ENCODE data around the gene DNAH11.

DNAH11 gene

DNA sequence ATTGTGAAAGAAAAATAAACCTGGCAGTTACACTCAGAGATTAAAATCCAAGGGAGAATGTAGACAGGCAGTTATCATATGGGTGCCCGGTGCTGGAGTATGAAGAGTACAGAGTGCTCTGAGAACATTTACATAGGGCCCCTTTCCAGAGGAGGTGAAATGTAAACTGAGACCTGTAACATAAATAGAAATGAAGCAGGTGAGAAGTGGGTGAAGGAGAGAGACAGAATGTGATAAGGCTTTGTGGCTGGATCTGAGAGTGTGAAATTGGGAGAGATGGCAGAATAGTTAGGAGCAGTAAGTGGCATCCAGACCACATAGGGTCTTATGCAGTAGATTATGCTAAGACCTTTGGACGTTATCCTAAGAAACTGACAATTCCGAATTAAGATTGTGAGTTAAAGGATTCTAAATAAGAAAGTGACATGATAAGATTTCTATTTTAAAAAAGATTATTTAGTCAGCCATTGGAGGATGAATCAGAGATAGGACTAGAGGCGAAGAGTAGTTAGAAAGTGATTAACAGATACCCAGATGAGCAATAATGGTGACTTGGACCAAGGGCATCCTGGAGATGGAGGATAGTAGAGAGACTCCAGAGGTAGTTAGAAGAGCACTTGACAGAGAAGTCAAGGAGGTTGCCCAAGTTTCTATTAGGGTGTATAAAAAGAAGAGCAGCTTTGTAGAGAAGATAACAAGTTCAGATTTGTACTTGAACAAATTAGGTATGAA lies 36.7 kb downstream of the DNAH11 start:
- no peak for TF ChIP-seq POLR2A (IDR thresholded peaks at IDR 0.05; ENCODE audit: low read depth, low read length)
- no peak for DNase-seq (ENCODE audit: insufficient read length, low spot score)
- FAIRE-seq = no peak

DNA sequence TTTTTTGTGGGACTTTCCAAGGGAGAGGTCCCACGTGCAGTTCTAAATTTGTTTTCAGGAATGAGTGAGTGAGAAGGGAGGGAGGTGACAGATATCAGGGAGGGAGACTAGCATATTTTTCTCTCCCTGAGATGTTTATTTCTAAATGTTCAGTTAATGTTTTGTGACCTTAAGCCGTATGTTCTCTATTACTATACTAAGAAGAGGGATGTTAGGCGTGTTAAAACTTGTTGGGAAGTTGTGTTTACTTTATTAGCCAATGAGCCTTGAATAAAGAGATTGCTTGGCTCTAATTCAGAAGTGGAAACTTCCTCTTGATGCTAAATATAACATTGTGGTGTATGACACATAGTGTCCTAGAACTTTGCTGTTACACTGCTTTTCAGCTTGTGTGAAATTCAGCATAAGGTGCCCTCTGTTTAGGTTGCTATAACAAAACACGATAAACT lies 37.3 kb downstream of the DNAH11 start:
- no peak for DNase-seq (ENCODE audit: insufficient read length, low spot score)
- no peak for TF ChIP-seq POLR2A (IDR thresholded peaks at IDR 0.05; ENCODE audit: low read depth, low read length)
- peak; percentile 75 for FAIRE-seq

GRCh38 chr7:21585070-21585724 lies 42.4 kb downstream of the DNAH11 start:
- FAIRE-seq (no peak), DNase-seq (ENCODE audit: insufficient read length, low spot score) (no peak)
- TF ChIP-seq POLR2A (IDR thresholded peaks at IDR 0.05; ENCODE audit: low read depth, low read length) = no peak

- DNase-seq (ENCODE audit: insufficient read length, low spot score) = no peak
- no peak for TF ChIP-seq POLR2A (IDR thresholded peaks at IDR 0.05; ENCODE audit: low read depth, low read length)
- no peak for FAIRE-seq
Measured at GRCh38 chr7:21587139-21587784, 44.4 kb downstream of the DNAH11 start.

DNA sequence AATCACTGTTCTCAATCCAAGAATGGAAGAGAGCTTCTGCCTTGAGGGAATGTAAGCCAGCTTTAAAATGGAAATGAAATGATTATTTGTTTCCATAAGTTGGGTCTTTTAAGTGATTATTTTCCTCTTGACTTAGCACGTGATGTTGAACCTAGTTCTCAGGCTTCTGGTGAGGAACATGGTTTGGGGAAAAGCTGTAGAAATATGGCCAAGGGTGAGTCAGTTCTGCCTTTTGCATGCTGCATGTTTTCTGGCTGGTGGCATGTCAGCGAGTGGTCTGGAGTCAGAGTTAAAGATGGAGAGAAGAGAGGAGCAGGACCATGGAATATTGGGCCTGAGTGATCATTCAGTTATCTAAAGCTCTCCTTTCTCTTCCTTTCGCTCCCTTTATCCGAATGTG lies 54.0 kb downstream of the DNAH11 start:
- FAIRE-seq (no peak), DNase-seq (ENCODE audit: insufficient read length, low spot score) (no peak)
- no peak for TF ChIP-seq POLR2A (IDR thresholded peaks at IDR 0.05; ENCODE audit: low read depth, low read length)

GRCh38 chr7:21603462-21603861 lies 60.6 kb downstream of the DNAH11 start:
- FAIRE-seq (no peak), DNase-seq (ENCODE audit: insufficient read length, low spot score) (no peak)
- TF ChIP-seq POLR2A (IDR thresholded peaks at IDR 0.05; ENCODE audit: low read depth, low read length) = no peak

- TF ChIP-seq POLR2A (IDR thresholded peaks at IDR 0.05; ENCODE audit: low read depth, low read length) = no peak
- no peak for DNase-seq (ENCODE audit: insufficient read length, low spot score)
- no peak for FAIRE-seq
Measured at GRCh38 chr7:21603972-21604749, 61.3 kb downstream of the DNAH11 start.

DNA sequence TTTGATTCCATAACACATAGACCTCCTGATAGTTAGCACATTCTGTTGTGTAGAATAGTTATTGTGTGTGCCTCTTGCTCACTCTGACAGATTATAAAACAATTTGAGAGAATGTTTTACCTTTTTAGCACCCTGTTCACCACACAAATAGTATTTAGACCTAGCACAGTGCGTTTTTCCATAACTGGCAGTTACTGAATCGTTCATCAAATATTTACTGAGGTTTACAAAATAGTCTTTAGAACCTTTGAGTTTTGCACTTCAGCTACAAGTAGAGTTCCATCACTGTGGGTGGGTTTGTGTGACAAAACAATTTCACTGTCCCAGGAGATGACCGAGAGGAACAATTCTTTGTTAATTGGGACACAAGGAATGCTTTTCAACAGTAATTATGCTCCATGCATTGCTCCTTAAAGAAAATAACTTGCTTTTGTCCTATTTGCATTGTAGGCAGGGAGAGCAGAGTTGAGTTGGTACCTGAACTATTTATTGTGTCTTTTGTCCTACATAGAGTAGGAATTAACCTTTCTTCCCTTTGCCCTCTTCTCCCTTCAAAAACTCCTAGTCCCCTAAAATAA lies 62.3 kb downstream of the DNAH11 start:
- DNase-seq (ENCODE audit: insufficient read length, low spot score) (no peak), FAIRE-seq (no peak)
- no peak for TF ChIP-seq POLR2A (IDR thresholded peaks at IDR 0.05; ENCODE audit: low read depth, low read length)

GRCh38 chr7:21608465-21608864 lies 65.6 kb downstream of the DNAH11 start:
- no peak for TF ChIP-seq POLR2A (IDR thresholded peaks at IDR 0.05; ENCODE audit: low read depth, low read length)
- FAIRE-seq = no peak
- DNase-seq (ENCODE audit: insufficient read length, low spot score) = no peak

- FAIRE-seq = no peak
- no peak for TF ChIP-seq POLR2A (IDR thresholded peaks at IDR 0.05; ENCODE audit: low read depth, low read length)
Measured at GRCh38 chr7:21611129-21611528, 68.3 kb downstream of the DNAH11 start.

GRCh38 chr7:21616091-21616490 lies 73.3 kb downstream of the DNAH11 start:
- no peak for FAIRE-seq
- DNase-seq (ENCODE audit: insufficient read length, low spot score) = no peak
- TF ChIP-seq POLR2A (IDR thresholded peaks at IDR 0.05; ENCODE audit: low read depth, low read length) = no peak

More at GRCh38 chr7:21611129-21611528, 68.3 kb downstream of the DNAH11 start:
- DNase-seq (ENCODE audit: insufficient read length, low spot score) = no peak

GRCh38 chr7:21616796-21617436 lies 74.1 kb downstream of the DNAH11 start:
- DNase-seq (ENCODE audit: insufficient read length, low spot score) (peak; percentile 19), FAIRE-seq (peak; percentile 45)
- TF ChIP-seq POLR2A (IDR thresholded peaks at IDR 0.05; ENCODE audit: low read depth, low read length) = no peak

- DNase-seq (ENCODE audit: insufficient read length, low spot score) = no peak
- TF ChIP-seq POLR2A (IDR thresholded peaks at IDR 0.05; ENCODE audit: low read depth, low read length) = no peak
- FAIRE-seq = no peak
Measured at GRCh38 chr7:21617513-21617912, 74.7 kb downstream of the DNAH11 start.
